Measurements from ENCODE around the gene EFNA1. TPM values are rescaled to one million over a fixed set of nuclear protein-coding genes. Genes with fewer than 3 reads are reported as not detected.

EFNA1 gene
- polyA plus RNA-seq, 2 of the 4 experiments (the other 2 are of a cell fraction): 25.1 to 38.9 TPM

- CTCF ChIA-PET: interaction anchor here (0.7 to 5.5 kb wide), 29 partner anchors 9 to 597 kb away, joined by 3 to 350 read pairs (median 6); partner anchors contain the start of genes ADAM15, DCST1, DCST2 and EFNA1
- peaks cover 37% of the 10 kb centered on the region for H3K4me1 ChIP-seq
- POLR2A ChIA-PET: interaction anchor here (1.8 kb wide), 1 partner anchor 113 kb away, joined by 7 read pairs; no protein-coding TSS in a partner anchor
- H3K9me3 ChIP-seq: no peaks in the 10 kb centered on the region
- DNase-seq (ENCODE audit: low read depth in 1 of 2, low spot score in 1 of 2) (peak; percentile 69 to 82), ATAC-seq (peak; percentile 19 to 58; a peak in 3 of 6 replicates), FAIRE-seq (no peak)
- WGBS (ENCODE audit: missing lambda C conversion rate): 9% methylated on average over 12 of the region's 24 CpGs
- peak overlapping the region; percentile 100 for H3K4me2 ChIP-seq
- peak overlapping the region; percentile 59 for H3K4me3 ChIP-seq
- H3K27ac ChIP-seq: peak overlapping the region; percentile 74 to 88
- TF ChIP-seq FOXS1 (CRISPR knock-in tag; IDR thresholded peaks at IDR 0.05): no peak
- no peak for TF ChIP-seq MAZ (IDR thresholded peaks at IDR 0.05; ENCODE audit: borderline replicate concordance, low read depth, low read length)
- TF ChIP-seq RAD21 (conservative IDR thresholded peaks at IDR 0.05 in 1 of 2, IDR thresholded peaks at IDR 0.05 in 1 of 2): peak; percentile 26 to 39; a peak in 3 of 5 replicates
- TF ChIP-seq MAX (IDR thresholded peaks at IDR 0.05): peak; percentile 60; the same call in 1 of the 2 replicates
- TF ChIP-seq, protein P1, sequence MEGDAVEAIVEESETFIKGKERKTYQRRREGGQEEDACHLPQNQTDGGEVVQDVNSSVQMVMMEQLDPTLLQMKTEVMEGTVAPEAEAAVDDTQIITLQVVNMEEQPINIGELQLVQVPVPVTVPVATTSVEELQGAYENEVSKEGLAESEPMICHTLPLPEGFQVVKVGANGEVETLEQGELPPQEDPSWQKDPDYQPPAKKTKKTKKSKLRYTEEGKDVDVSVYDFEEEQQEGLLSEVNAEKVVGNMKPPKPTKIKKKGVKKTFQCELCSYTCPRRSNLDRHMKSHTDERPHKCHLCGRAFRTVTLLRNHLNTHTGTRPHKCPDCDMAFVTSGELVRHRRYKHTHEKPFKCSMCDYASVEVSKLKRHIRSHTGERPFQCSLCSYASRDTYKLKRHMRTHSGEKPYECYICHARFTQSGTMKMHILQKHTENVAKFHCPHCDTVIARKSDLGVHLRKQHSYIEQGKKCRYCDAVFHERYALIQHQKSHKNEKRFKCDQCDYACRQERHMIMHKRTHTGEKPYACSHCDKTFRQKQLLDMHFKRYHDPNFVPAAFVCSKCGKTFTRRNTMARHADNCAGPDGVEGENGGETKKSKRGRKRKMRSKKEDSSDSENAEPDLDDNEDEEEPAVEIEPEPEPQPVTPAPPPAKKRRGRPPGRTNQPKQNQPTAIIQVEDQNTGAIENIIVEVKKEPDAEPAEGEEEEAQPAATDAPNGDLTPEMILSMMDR (IDR thresholded peaks at IDR 0.05): peak; percentile 90
- peak; percentile 48 for TF ChIP-seq SMC3 (IDR thresholded peaks at IDR 0.05)
Measured at GRCh38 chr1:155086128-155086741, 41.4 kb upstream of the EFNA1 start.

DNA sequence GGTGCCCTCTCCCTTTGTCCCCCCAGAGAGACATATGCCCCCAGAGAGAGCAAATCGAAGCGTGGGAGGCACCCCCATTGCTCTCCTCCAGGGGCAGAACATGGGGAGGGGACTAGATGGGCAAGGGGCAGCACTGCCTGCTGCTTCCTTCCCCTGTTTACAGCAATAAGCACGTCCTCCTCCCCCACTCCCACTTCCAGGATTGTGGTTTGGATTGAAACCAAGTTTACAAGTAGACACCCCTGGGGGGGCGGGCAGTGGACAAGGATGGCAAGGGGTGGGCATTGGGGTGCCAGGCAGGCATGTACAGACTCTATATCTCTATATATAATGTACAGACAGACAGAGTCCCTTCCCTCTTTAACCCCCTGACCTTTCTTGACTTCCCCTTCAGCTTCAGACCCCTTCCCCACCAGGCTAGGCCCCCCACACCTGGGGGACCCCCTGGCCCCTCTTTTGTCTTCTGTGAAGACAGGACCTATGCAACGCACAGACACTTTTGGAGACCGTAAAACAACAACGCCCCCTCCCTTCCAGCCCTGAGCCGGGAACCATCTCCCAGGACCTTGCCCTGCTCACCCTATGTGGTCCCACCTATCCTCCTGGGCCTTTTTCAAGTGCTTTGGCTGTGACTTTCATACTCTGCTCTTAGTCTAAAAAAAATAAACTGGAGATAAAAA, 40.7 kb upstream of the EFNA1 start:
- CTCF ChIA-PET: interaction anchor here (0.7 to 5.5 kb wide), 14 partner anchors 9 to 482 kb away, joined by 3 to 350 read pairs (median 18); partner anchors contain the start of genes ADAM15, EFNA1, EFNA4 and KRTCAP2
- FAIRE-seq: no peak
- peaks cover 30% of the 10 kb centered on the region for H3K4me1 ChIP-seq

DNA sequence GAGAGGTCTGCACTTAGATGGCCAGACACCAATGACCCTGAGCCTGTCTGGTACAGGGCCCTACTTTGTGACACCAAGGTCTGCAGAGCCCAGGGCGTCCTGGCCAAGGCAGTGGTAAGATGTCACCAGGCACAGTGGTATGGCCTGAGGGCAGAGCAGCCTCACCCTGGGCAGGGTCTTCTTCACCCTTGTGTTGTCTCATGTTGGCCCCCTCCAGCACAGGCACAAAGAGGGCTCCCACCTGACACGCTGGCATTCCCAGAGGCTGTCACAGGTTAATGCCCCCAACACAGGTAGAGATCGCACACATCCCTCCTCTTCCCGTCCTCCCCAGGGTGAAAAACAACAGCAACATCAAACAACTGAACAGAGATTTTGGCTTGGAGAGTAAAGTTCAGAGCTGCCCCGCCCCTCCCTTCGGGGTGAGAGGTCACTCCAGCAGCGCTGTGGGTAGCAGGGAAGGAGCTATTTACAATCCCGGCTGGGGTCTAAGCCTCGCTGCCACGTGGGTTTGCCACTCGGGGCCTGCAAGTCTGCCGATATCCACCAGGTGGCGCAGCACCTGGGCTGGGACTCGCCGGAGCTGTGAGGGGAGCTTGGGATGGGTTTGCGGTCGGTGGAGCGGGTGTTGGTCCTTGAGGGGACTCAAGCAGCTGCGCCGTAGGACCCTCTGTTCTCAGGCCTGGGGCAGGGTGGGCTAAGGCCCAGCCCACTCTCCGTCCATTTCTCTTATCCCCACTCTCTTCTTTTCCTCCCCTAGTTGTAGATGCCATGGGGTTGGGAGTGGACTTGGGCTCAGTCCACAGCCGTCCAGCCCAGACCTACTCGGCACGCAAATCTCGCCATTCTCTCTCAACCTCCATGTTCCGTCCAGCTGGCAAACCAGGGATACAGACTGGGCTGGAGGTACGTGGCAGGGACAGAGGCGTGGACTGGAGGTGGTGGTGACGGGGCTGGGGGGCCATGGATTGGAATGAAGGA, 36.3 kb upstream of the EFNA1 start:
- H3K27ac ChIP-seq: peak overlapping the region; percentile 45 to 79; a peak in 5 of 6 replicates
- no peaks in the 10 kb centered on the region for H3K9me3 ChIP-seq
- peak overlapping the region; percentile 62 for H3K4me2 ChIP-seq
- no peak for TF ChIP-seq ZNF302 (CRISPR knock-in tag; IDR thresholded peaks at IDR 0.05)
- TF ChIP-seq, protein P1 (IDR thresholded peaks at IDR 0.05): peak; percentile 91
- TF ChIP-seq EP300 (IDR thresholded peaks at IDR 0.05): no peak
- TF ChIP-seq, protein P2, sequence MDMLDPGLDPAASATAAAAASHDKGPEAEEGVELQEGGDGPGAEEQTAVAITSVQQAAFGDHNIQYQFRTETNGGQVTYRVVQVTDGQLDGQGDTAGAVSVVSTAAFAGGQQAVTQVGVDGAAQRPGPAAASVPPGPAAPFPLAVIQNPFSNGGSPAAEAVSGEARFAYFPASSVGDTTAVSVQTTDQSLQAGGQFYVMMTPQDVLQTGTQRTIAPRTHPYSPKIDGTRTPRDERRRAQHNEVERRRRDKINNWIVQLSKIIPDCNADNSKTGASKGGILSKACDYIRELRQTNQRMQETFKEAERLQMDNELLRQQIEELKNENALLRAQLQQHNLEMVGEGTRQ (IDR thresholded peaks at IDR 0.05): peak; percentile 57
- no peak for TF ChIP-seq EHMT2 (IDR thresholded peaks at IDR 0.05; ENCODE audit: low read depth)
- peak; percentile 74 to 76 for TF ChIP-seq RAD21 (conservative IDR thresholded peaks at IDR 0.05 in 1 of 2, IDR thresholded peaks at IDR 0.05 in 1 of 2)
- TF ChIP-seq SMC3 (IDR thresholded peaks at IDR 0.05): peak; percentile 91
- peak; percentile 96 for TF ChIP-seq MAX (IDR thresholded peaks at IDR 0.05)
- peak; percentile 92 for TF ChIP-seq MYC (IDR thresholded peaks at IDR 0.05; ENCODE audit: borderline replicate concordance, low read length)
- TF ChIP-seq JUNB (IDR thresholded peaks at IDR 0.05): no peak
- 0 out of 2 replicates have a peak, but pooled peaks have one; percentile 51 for TF ChIP-seq MAZ (IDR thresholded peaks at IDR 0.05; ENCODE audit: borderline replicate concordance, low read depth, low read length)
- 22% methylated on average over 29 of the region's 29 CpGs for WGBS (ENCODE audit: missing lambda C conversion rate)
- DNase-seq (ENCODE audit: low read depth in 1 of 2, low spot score in 1 of 2) (peak; percentile 73 to 75), ATAC-seq (peak; percentile 64 to 85), FAIRE-seq (no peak)
- ChIA-PET CTCF (interaction anchor here (0.5 to 13.8 kb wide), 49 partner anchors 9 to 914 kb away, joined by 3 to 384 read pairs (median 5); partner anchors contain the start of genes EFNA1, EFNA3, EFNA4 and KRTCAP2), POLR2A (interaction anchor here (1.1 to 1.4 kb wide), 2 partner anchors 76 to 82 kb away, joined by 5 to 6 read pairs; partner anchors contain the start of gene KRTCAP2)
- peaks cover 14% of the 10 kb centered on the region for H3K4me1 ChIP-seq
- no peak overlapping the region for H3K4me3 ChIP-seq

More for the DNA sequence above, 40.7 kb upstream of the EFNA1 start:
- POLR2A ChIA-PET: no interaction called here
- H3K4me2 ChIP-seq: no peak overlapping the region
- TF ChIP-seq RARB (CRISPR knock-in tag; IDR thresholded peaks at IDR 0.05) (no peak), NPAS2 (CRISPR knock-in tag; IDR thresholded peaks at IDR 0.05; ENCODE audit: borderline replicate concordance) (no peak), FOSB (CRISPR knock-in tag; IDR thresholded peaks at IDR 0.05) (no peak), FOSL2 (IDR thresholded peaks at IDR 0.05) (no peak), FOSL2 (CRISPR knock-in tag; IDR thresholded peaks at IDR 0.05) (no peak), HOXB5 (CRISPR knock-in tag; IDR thresholded peaks at IDR 0.05) (no peak), ZFP36 (IDR thresholded peaks at IDR 0.05; ENCODE audit: borderline replicate concordance, partially characterized antibody) (no peak), KDM5A (IDR thresholded peaks at IDR 0.05) (no peak), NR3C1 (IDR thresholded peaks at IDR 0.05) (no peak), GATA3 (IDR thresholded peaks at IDR 0.05; ENCODE audit: borderline replicate concordance) (no peak)
- TF ChIP-seq, protein P3, sequence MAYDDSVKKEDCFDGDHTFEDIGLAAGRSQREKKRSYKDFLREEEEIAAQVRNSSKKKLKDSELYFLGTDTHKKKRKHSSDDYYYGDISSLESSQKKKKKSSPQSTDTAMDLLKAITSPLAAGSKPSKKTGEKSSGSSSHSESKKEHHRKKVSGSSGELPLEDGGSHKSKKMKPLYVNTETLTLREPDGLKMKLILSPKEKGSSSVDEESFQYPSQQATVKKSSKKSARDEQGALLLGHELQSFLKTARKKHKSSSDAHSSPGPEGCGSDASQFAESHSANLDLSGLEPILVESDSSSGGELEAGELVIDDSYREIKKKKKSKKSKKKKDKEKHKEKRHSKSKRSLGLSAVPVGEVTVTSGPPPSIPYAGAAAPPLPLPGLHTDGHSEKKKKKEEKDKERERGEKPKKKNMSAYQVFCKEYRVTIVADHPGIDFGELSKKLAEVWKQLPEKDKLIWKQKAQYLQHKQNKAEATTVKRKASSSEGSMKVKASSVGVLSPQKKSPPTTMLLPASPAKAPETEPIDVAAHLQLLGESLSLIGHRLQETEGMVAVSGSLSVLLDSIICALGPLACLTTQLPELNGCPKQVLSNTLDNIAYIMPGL (CRISPR knock-in tag; IDR thresholded peaks at IDR 0.05; ENCODE audit: borderline replicate concordance): no peak
- H3K4me3 ChIP-seq: no peak overlapping the region
- H3K9me3 ChIP-seq: no peaks in the 10 kb centered on the region
- no peak for DNase-seq (ENCODE audit: low read depth in 1 of 2, low spot score in 1 of 2)
- ATAC-seq: no peak
- WGBS (ENCODE audit: missing lambda C conversion rate): 64% methylated on average over 7 of the region's 8 CpGs
- no peak overlapping the region; a peak in 1 of 6 replicates for H3K27ac ChIP-seq

Measured in A549 (cell line).